IPS-18a (cell line): Measurements from ENCODE around the gene MIF.
"Not testable (repeated sequence)": the region's sequence is repeated elsewhere in the genome, so short reads cannot be mapped to it uniquely, and the experiment has no call there.

ENCODE experiments used
- H3K27ac ChIP-seq: one replicate; pipeline ENCODE4 v1.5.1; 2013; ENCODE audit warnings: low read length
- H3K27me3 ChIP-seq: one replicate; pipeline ENCODE4 v1.6.1; 2013; ENCODE audit warnings: mild to moderate bottlenecking, low read length; ENCODE audit not compliant: control insufficient read depth, insufficient read depth
- H3K36me3 ChIP-seq: one replicate; pipeline ENCODE4 v1.6.1; 2013; ENCODE audit warnings: low read depth, low read length; ENCODE audit not compliant: control insufficient read depth
- H3K4me1 ChIP-seq: one replicate; pipeline ENCODE4 v1.6.1; 2013; ENCODE audit warnings: low read depth, low read length; ENCODE audit not compliant: control insufficient read depth
- H3K4me3 ChIP-seq: one replicate; pipeline ENCODE4 v1.5.1; 2013; ENCODE audit warnings: low read length
- H3K9ac ChIP-seq: one replicate; pipeline ENCODE4 v1.6.1; 2013; ENCODE audit warnings: mild to moderate bottlenecking, low read length, moderate library complexity
- H3K9me3 ChIP-seq: one replicate; pipeline ENCODE4 v1.6.1; 2013; ENCODE audit warnings: low read depth, low read length; ENCODE audit not compliant: control insufficient read depth

MIF gene

DNA sequence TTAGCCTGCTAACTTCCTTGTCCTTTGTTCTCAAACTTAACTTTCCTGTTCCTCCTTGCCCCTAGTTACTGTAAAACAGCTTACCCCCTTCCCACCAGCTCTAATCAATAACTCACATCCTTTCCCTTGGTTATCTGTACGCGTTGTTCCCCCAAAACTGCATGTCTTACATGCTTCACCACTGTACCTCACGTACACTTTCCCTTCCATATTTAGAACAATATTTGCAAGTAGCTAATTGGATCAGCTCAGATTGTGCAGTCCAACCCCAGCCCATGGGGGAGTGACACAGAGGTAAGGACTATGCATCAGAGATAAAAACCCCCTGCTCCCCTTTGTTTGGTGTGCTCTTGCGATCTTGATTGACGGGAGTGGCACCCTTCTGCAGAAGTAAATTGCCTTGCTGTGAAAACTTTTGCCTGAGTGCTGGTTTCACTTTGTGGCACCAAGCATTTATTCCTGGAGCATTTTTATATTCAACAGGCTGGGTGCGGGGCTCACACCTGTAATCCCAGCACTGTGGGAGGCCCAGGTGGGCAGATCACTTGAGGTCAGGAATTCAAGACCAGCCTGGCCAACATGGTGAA lies 30.9 kb downstream of the MIF start:
- no peak overlapping the region for H3K4me3 ChIP-seq
- no peak overlapping the region for H3K27ac ChIP-seq
- peaks cover 5% of the 10 kb centered on the region for H3K9me3 ChIP-seq
- no peak overlapping the region for H3K9ac ChIP-seq
- peaks cover 4% of the 10 kb centered on the region for H3K36me3 ChIP-seq
- no peaks in the 10 kb centered on the region for H3K27me3 ChIP-seq
- H3K4me1 ChIP-seq: no peaks in the 10 kb centered on the region

DNA sequence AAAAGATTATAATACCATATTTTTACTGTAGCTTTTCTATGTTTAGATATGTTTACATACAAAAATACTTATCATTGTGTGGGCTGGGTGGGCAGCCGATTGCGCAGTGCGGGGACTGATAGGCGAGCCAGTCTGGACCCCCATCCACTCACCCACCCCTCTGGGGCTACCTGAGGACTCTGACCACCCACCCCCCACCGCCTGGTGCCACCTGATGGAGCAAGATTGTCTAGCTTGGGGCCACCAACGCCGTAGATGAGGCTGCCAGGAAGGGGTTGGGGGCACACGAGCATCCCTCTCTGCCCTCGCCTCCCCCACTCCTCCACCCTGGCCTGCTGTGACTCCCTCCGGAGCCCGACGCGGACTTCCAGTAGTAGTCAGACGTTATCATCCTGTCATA lies 32.4 kb downstream of the MIF start:
- no peak overlapping the region for H3K4me3 ChIP-seq
- no peak overlapping the region for H3K9ac ChIP-seq
- no peaks in the 10 kb centered on the region for H3K4me1 ChIP-seq
- H3K27ac ChIP-seq: no peak overlapping the region
- H3K9me3 ChIP-seq: peaks cover 5% of the 10 kb centered on the region
- H3K27me3 ChIP-seq: no peaks in the 10 kb centered on the region
- H3K36me3 ChIP-seq: peaks cover 4% of the 10 kb centered on the region

DNA sequence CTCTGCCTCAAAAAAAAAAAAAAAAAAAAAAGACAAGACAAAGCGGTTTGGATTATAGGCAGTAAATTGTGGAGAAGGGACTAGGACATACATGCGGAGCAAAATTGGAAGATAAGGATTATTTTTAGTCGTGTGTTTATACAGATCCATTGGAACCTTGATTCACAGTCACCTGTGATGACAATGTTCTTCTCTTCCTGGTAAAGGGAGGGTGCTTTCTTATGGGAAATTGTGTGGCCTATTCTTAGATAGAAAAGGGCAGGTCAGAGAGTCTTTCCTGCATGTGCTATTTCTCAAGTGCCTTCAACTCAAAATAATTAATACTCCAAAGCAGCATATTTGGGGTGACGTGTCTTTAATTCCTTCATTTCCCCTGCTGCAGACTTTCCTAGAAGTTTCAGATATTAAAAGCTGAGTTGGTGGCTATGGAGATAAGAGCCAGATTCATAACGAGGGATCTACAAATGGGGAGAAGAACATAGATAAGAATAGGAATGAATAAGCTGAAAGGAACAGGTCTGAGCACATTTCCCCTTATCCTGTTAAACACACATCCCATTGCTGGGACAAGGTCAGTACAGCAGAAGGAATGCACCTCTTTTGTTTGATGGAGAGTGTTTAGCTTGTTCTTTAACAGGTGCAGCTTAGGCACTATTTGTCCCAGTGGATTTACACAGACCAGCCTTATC lies 44.3 kb downstream of the MIF start:
- H3K27ac ChIP-seq: no peak overlapping the region
- no peak overlapping the region for H3K9ac ChIP-seq
- no peak overlapping the region for H3K4me3 ChIP-seq
- no peaks in the 10 kb centered on the region for H3K27me3 ChIP-seq
- H3K4me1 ChIP-seq: no peaks in the 10 kb centered on the region
- H3K36me3 ChIP-seq: no peaks in the 10 kb centered on the region
- H3K9me3 ChIP-seq: no peaks in the 10 kb centered on the region

DNA sequence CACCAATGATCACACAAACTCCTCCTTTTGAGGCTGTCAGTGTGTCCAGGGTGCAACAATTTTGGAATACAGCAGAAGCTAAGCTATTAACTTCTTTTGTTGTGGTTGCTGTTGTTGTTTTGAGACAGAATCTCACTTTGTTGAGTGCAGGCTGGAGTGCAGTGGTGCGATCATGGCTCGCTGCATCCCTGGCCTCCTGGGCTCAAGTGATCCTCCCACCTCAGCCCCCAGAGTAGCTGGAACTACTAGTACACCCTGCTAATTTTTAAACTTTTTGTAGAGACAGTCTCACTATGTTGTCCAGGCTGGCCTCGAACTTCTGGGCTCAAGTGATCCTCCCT lies 44.8 kb downstream of the MIF start:
- Histone ChIP-seq H3K27ac (no peak overlapping the region), H3K36me3 (no peaks in the 10 kb centered on the region), H3K4me1 (no peaks in the 10 kb centered on the region), H3K9me3 (no peaks in the 10 kb centered on the region), H3K27me3 (no peaks in the 10 kb centered on the region), H3K4me3 (no peak overlapping the region), H3K9ac (no peak overlapping the region)

DNA sequence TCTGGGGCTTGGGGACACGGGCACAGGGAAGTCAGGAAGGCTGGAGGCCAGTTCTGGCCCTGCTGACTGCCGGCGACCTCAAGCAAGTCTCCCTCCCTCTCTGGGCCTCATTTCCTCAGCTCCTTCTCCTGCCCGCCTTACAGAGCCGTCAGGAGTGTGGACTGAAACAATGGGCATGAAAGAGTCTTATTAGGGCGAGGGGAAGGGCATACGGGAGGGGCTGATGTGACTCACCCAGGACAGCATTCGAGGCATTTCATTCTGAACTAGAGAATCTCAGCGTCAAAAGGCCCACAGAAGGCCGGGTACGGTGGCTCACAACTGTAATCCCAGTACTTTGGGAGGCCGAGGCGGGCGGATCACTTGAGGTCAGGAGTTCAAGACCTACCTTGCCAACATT lies 46.0 kb downstream of the MIF start:
- not testable (repeated sequence) for H3K27ac ChIP-seq

More for the DNA sequence above, 46.0 kb downstream of the MIF start:
- H3K9me3 ChIP-seq, H3K9ac ChIP-seq, H3K27me3 ChIP-seq, H3K4me1 ChIP-seq, H3K36me3 ChIP-seq, H3K4me3 ChIP-seq: not testable (repeated sequence)
